Testis (tissue), 2 donors: ENCODE measurements around the gene DYNLRB1.

Experiments used
- CTCF ChIP-seq, 3 experiments: fragments of 450-650 bp in 2 of 3; fragments of 200-600 bp in 1 of 3; sonication (generic) in 1 of 3; IDR thresholded peaks; one replicate each; pipeline ENCODE4 v1.5.1; 2016 to 2019; ENCODE audit warnings: antibody characterized with exemption in 3 of 3, mild to moderate bottlenecking in 2 of 3, moderate library complexity in 1 of 3
- POLR2A ChIP-seq: fragments of 450-650 bp; IDR thresholded peaks from one replicate; pipeline ENCODE4 v1.6.1; 2017; ENCODE audit warnings: antibody characterized with exemption, mild to moderate bottlenecking, moderate library complexity

- no peak for TF ChIP-seq CTCF (IDR thresholded peaks at IDR 0.05)
- TF ChIP-seq POLR2A, result no peak
These were observed 30.5 kb downstream of the DYNLRB1 start for GRCh38 chr20:34546751-34547181.
